Right hindlimb (tissue), 1 donor: ENCODE data around the gene KCNF1.

Source experiments
- DNase-seq: peaks from one replicate; pipeline ENCODE4 v3.0.0-alpha.2; 2018

The KCNF1 gene

GRCh38 chr2:10882568-10882967, 29.2 kb upstream of the KCNF1 start:
- DNase-seq = no peak

- DNase-seq = no peak
These were observed 28.7 kb upstream of the KCNF1 start for GRCh38 chr2:10883066-10883465.

GRCh38 chr2:10883801-10884478, 27.8 kb upstream of the KCNF1 start:
- DNase-seq = no peak

- DNase-seq = no peak
These were observed 27.2 kb upstream of the KCNF1 start for GRCh38 chr2:10884574-10884975.

- DNase-seq = no peak
These were observed 26.5 kb upstream of the KCNF1 start for GRCh38 chr2:10885094-10885860.

GRCh38 chr2:10887476-10887875, 24.3 kb upstream of the KCNF1 start:
- DNase-seq = no peak

- DNase-seq = peak; percentile 68
These were observed 22.0 kb upstream of the KCNF1 start for GRCh38 chr2:10889651-10890215.

GRCh38 chr2:10890706-10891270, 20.9 kb upstream of the KCNF1 start:
- no peak for DNase-seq

- no peak for DNase-seq
These were observed 20.3 kb upstream of the KCNF1 start for GRCh38 chr2:10891390-10891789.

- no peak for DNase-seq
These were observed 19.9 kb upstream of the KCNF1 start for GRCh38 chr2:10891848-10892247.

GRCh38 chr2:10892316-10892715, 19.4 kb upstream of the KCNF1 start:
- no peak for DNase-seq

GRCh38 chr2:10892796-10893350, 18.9 kb upstream of the KCNF1 start:
- no peak for DNase-seq

- DNase-seq = no peak
These were observed 17.3 kb upstream of the KCNF1 start for GRCh38 chr2:10894264-10894935.

GRCh38 chr2:10895231-10895630, 16.5 kb upstream of the KCNF1 start:
- no peak for DNase-seq

- no peak for DNase-seq
These were observed 13.8 kb upstream of the KCNF1 start for GRCh38 chr2:10897956-10898355.

- DNase-seq = no peak
These were observed 11.3 kb upstream of the KCNF1 start for GRCh38 chr2:10900216-10901109.

GRCh38 chr2:10901160-10901939, 10.4 kb upstream of the KCNF1 start:
- no peak for DNase-seq

GRCh38 chr2:10903861-10904210, 7.9 kb upstream of the KCNF1 start:
- no peak for DNase-seq

- no peak for DNase-seq
These were observed 7.3 kb upstream of the KCNF1 start for GRCh38 chr2:10904455-10904854.

GRCh38 chr2:10905006-10905861, 6.5 kb upstream of the KCNF1 start:
- no peak for DNase-seq
